IPS-NIHi7 (cell line): Measurements from ENCODE around the gene ZIC1.
A peak's percentile ranks its signal among the peaks of the same experiment; 100 is the strongest.

Experiments used
- DNase-seq: peaks from one replicate; pipeline ENCODE4 v3.0.0; 2012; ENCODE audit warnings: mixed read lengths; ENCODE audit errors: extremely low spot score

ZIC1 gene

GRCh38 chr3:147409143-147410115 is at the start of gene ZIC1:
TSS of gene ZIC1 (plus strand) at chr3:147409365. CDS start at chr3:147410113, 748 bp downstream.
- peak; percentile 67 for DNase-seq

GRCh38 chr3:147360051-147360439 is 49.1 kb upstream of the ZIC1 start:
- no peak for DNase-seq

DNA sequence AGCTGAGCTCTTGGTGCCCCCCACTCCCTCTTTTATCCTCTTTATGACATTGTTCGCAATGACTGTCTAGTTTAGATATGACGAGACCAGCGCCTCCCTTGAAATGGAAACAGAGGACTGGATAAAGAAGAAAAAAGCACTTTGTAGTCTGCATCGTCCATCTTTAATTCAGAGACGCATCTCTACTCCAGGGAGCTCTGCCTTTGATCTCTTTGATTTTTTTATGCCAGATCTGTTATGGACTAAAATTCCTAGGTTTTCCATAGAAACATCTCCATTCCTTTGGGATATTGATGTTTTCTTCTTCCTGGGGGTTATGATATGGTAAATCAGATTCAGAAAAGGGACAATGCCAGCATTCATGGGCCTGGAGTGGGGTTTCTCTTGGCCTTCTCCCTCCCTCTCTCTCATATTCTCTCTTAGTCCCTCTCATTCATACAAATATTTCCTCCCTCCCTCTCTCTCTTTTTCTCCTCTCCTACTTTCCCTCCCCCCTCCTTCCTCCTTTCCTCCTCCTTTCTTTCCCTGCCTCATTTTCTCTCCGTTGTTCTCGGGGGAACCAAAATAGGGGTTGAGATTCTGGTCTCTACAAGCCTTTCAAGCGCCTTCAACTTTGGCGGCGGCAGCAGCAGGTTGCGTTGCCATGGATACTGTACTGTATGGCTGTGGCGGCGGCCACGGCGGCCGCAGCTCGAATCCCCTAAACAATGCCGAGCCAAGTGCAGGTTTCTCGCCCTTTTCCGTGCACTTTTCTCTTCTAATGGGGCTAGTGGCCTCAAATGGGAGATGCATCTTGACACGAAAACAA is 48.3 kb upstream of the ZIC1 start:
- DNase-seq = peak; percentile 51

DNA sequence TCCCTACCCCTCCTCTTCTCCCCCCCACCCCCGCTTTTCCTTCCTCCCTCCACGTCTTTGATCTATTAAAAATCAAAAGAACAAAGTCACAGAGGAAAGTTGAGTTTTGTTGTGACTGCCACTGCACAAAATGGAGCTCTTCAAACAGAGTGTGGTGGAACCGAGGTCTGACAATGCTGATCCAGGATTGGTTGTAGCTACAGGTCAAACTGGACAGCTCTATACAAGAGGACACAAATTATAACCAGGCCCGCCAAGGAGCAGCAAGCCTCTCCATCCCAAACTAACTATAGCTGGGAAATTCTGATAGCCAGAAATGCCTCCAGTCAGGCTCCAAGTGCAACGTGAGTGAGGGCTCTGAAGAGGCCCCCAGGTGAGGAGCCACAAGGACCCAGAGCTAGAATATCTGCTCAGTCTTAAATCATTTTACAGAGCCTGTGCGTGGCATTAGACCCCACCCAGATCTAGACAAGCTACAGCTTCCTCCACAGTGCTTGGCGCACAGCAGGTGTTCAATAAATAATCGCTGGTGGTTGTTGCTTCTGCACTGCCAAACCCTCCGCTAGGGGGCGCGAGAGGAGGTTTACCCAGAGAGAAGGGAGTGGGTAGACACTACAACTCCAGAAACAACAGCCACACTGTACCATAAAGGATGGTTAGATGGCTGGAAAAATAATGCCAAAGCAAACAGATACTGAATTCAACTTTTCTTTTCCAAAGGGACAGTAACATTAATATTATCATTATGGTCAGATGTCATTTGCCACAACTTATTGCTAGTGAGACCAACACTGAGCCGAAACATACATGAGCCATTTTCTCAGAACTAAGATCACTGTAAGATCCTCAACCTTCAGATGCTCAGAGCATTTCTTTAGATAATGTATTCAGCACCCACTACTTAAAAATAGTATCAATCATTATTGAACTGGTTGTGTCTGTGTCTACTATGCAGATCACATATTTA is 47.4 kb upstream of the ZIC1 start:
- peak; percentile 68 for DNase-seq

DNA sequence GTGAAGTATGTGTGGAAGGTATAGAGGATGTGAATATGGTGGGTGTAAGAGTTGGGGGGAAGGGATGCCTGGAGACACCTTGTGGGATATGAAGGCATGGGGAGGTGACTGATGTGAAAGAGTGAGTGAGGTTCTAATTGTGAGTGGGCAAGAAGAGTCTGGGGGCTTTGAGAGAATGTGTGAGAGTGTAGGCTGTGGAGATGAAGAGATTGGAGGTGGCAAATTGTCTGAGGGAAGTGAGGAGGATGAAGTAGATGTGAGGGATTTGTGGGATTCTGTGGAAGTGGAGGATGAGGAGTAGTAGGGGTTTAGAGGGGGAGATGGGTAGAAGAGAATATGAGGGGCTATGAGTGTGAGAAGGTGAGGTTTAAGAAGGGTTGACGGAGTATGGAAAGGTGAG is 44.4 kb upstream of the ZIC1 start:
- no peak for DNase-seq

- no peak for DNase-seq
Observed at GRCh38 chr3:147365196-147366115, 43.7 kb upstream of the ZIC1 start.

DNA sequence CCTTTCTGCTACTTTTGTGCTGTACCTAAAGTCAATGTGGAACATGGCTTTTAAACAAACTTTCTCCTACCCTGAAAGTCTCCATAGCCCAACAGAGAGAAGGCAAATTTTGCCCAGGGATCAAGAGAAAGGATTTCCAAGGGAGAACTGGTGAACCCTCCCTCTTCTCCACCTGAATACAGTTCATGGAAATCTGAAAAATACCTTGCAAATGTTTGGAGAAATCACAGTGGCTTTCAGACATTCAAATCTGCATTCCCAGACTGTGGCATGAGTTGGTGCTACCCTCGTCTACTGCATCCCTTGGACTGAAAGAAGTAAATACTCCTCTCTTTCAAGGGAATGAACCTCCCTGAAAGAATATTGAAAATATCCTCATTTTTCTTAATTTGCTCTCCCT is 41.5 kb upstream of the ZIC1 start:
- no peak for DNase-seq

DNA sequence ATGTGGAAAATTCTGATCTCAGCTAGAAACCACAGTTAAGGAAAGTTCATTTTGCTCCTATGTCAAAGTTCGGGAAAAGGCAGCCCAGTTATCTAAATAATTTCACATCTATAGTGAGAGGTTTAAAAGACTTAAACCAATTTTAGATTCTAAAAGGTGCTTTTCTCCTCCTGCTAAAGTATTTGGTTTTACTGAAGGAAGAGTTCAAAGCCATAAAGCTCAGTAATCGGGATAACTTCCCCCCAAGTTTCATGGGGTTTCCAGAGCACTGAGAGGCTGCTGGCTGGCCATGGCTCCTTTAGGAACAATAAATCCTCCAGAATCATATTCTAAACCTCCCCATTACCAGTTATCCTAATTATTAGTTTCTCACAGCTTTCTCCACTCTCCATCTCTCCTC is 41.0 kb upstream of the ZIC1 start:
- DNase-seq = no peak

DNA sequence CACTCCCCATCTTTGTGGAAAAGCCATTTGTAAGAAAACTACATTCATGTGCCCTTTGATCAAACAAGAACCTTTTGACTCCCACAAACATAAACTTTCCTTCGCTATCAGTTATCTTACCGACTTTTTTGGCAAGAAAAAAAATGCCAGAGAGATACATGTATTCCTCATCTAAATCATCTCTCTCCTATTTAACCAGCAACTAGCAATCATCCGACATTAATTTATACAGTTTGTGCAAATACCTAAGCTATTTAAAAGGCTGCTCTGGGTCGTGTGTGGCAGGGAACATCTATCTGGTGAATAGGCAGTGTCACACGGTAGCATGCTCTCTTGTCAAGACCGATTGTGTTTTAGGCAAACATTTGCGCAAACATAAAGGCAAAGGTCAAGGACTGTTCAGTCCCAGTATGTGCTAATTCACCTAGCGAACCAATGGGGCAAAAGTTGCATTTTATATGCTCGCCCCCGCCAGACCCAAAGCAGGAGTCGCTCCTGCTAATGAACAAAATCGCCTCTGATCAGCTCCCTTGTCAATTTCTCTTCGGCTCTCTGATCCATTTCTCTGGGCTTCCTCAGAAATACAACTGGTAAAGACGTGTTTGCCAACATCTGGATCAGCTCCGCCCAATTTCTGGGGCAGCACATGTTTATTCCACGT is 40.5 kb upstream of the ZIC1 start:
- no peak for DNase-seq

GRCh38 chr3:147369231-147369630 is 39.9 kb upstream of the ZIC1 start:
- DNase-seq = no peak

GRCh38 chr3:147369661-147370123 is 39.5 kb upstream of the ZIC1 start:
- no peak for DNase-seq

- DNase-seq = no peak
Observed at GRCh38 chr3:147370349-147370748, 38.8 kb upstream of the ZIC1 start.

DNA sequence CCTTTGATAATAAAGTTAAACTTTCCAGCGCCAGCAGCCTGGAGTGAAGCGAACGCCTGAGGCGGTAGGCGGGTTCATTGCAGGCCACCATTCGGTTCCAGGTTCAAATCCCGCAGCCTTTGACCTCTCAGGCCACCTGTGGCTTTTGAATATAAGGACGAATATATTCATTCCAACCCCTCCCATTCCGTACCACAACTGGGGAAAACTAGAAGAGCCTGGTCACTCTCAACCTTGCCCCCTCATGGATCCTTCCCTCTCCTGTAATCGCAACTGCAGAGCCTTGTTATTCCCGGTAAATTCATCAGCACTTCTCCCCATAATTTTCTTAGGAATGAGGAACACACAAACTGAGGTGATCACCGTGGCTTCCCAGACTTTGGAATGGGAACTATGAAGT is 38.0 kb upstream of the ZIC1 start:
- DNase-seq = no peak

- no peak for DNase-seq
Observed at GRCh38 chr3:147371771-147372340, 37.3 kb upstream of the ZIC1 start.

GRCh38 chr3:147372525-147373027 is 36.6 kb upstream of the ZIC1 start:
- no peak for DNase-seq

GRCh38 chr3:147373301-147373700 is 35.9 kb upstream of the ZIC1 start:
- no peak for DNase-seq

- DNase-seq = peak; percentile 73
Observed at GRCh38 chr3:147377412-147378367, 31.5 kb upstream of the ZIC1 start.

DNA sequence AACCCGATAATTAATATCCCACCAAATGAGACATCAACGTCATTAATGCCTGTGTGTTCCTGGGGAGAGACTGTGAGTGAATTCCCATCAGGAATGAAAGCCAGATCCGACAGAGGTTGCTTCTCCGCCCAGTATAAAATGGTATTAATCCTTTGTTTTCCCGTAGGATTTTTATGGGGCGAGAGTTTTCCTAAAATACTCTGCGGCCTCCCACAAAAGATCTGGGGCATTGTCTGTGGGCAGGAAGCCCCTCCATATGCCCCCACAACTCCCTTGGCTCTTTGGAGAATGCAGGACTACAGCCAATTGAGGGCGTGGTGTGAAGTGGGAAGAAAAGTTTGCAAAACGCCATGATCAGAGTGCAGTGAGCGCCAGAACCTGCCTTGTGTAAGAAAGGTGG is 29.5 kb upstream of the ZIC1 start:
- DNase-seq = no peak
